HCT116 (cell line): ENCODE data around the gene IDS. TPM values are rescaled to one million over a fixed set of nuclear protein-coding genes. Genes with fewer than 3 reads are reported as not detected.

Experiments used
- ATAC-seq: fragments of 200-7000 bp; cut with Tn5 transposase; 2 replicates; pipeline ENCODE4 v1.9.1; 2020; ENCODE audit warnings: mild to moderate bottlenecking, moderate library complexity
- BruUV-seq: library from RNA; stranded (reverse); fragments of 400-500 nt; replicated peaks from 2 replicates; lab custom pipeline; 2021; lab: Mats Ljungman, UMichigan
- CTCF ChIA-PET: fragments of 300-600 bp; sonication (Branson Sonifier 250); formaldehyde crosslinking; loops from one replicate; lab custom pipeline; 2021; ENCODE audit warnings: antibody characterized with exemption; lab: Charles Lee
- POLR2A ChIA-PET: fragments of 300-600, 350-600 bp; sonication (Branson Sonifier 250); formaldehyde crosslinking; loops from one replicate; lab custom pipeline; 2021; ENCODE audit warnings: antibody characterized with exemption; lab: Charles Lee
- RAD21 ChIA-PET, 2 experiments: fragments of 300-600 bp; sonication (Branson Sonifier 250); formaldehyde crosslinking; loops; one replicate each; lab custom pipeline; 2023; ENCODE audit warnings: low total read pairs in 2 of 2; ENCODE audit not compliant: uncharacterized antibody in 2 of 2, unreplicated experiment in 2 of 2, low non-redundant PET in 1 of 2; lab: Charles Lee
- DNase-seq: peaks from one replicate; pipeline ENCODE4 v3.0.0-alpha.2; 2010; ENCODE audit warnings: low read depth, low spot score
- H2AFZ ChIP-seq: fragments of 200-600 bp; shearing (Covaris generic), sonication (generic); 2 replicates; pipeline ENCODE4 v1.6.1; 2017; ENCODE audit warnings: low read depth, mixed run types, mixed read lengths, antibody characterized with exemption, low read length; ENCODE audit not compliant: poor library complexity, severe bottlenecking
- H3K27ac ChIP-seq: 2 replicates; pipeline ENCODE4 v1.5.1; 2012; ENCODE audit warnings: low read depth, low read length
- H3K27me3 ChIP-seq: fragments of 200-600 bp; sonication (generic); 2 replicates; pipeline ENCODE4 v1.6.1; 2016; ENCODE audit warnings: mixed run types, low read length, mixed read lengths; ENCODE audit not compliant: insufficient read depth
- H3K36me3 ChIP-seq, 2 experiments: fragments of 200-500 bp in 1 of 2; fragments of 200-600 bp in 1 of 2; sonication (Bioruptor generic) in 1 of 2; sonication (generic) in 1 of 2; 2 replicates each; pipeline versions ENCODE4 v1.5.1 to v1.6.1; 2014 to 2016; ENCODE audit warnings: low read length in 2 of 2, inconsistent platforms in 1 of 2, mixed read lengths in 1 of 2, mixed run types in 1 of 2; ENCODE audit not compliant: insufficient read depth in 2 of 2, control insufficient read depth in 1 of 2
- H3K4me1 ChIP-seq, 2 experiments: fragments of 200-600 bp in 1 of 2; sonication (generic) in 1 of 2; 2 replicates each; pipeline versions ENCODE4 v1.5.1 to v1.6.1; 2012 to 2017; ENCODE audit warnings: low read length in 2 of 2, inconsistent platforms in 1 of 2, mild to moderate bottlenecking in 1 of 2, mixed read lengths in 1 of 2, mixed run types in 1 of 2, moderate library complexity in 1 of 2; ENCODE audit not compliant: insufficient read depth in 2 of 2, control insufficient read depth in 1 of 2
- H3K4me2 ChIP-seq: fragments of 200-600 bp; sonication (generic); 2 replicates; pipeline ENCODE4 v1.6.1; 2017; ENCODE audit warnings: mixed run types, low read length, mixed read lengths
- H3K4me3 ChIP-seq, 2 experiments: fragments of 200-600 bp in 1 of 2; sonication (generic) in 1 of 2; replicated peaks in 1 of 2; 2 replicates each; pipeline ENCODE4 v1.5.1; 2011 to 2016; ENCODE audit warnings: low read length in 2 of 2, control low read depth in 1 of 2, low read depth in 1 of 2, mild to moderate bottlenecking in 1 of 2, mixed read lengths in 1 of 2, mixed run types in 1 of 2
- H3K79me2 ChIP-seq: fragments of 200-600 bp; sonication (generic); 2 replicates; pipeline ENCODE4 v1.6.1; 2017; ENCODE audit warnings: mild to moderate bottlenecking, mixed run types, low read length, moderate library complexity, mixed read lengths; ENCODE audit not compliant: insufficient read depth
- H3K9ac ChIP-seq: fragments of 200-600 bp; sonication (generic); 2 replicates; pipeline ENCODE4 v1.6.1; 2016; ENCODE audit warnings: low read length, mixed read lengths
- H3K9me2 ChIP-seq: fragments of 200-600 bp; sonication (generic), shearing (Covaris generic); 2 replicates; pipeline ENCODE4 v1.6.1; 2017; ENCODE audit warnings: mixed run types, mild to moderate bottlenecking, moderate library complexity; ENCODE audit not compliant: insufficient read depth
- H3K9me3 ChIP-seq, 2 experiments: fragments of 200-500 bp in 1 of 2; fragments of 200-600 bp in 1 of 2; sonication (Bioruptor generic) in 1 of 2; sonication (generic) in 1 of 2; 2 replicates each; pipeline ENCODE4 v1.6.1; 2014 to 2017; ENCODE audit warnings: low read length in 2 of 2, mixed read lengths in 2 of 2, inconsistent platforms in 1 of 2, low read depth in 1 of 2, mild to moderate bottlenecking in 1 of 2, mixed run types in 1 of 2, moderate library complexity in 1 of 2; ENCODE audit not compliant: control insufficient read depth in 1 of 2, insufficient read depth in 1 of 2
- H4K20me1 ChIP-seq: fragments of 200-600 bp; sonication (generic), shearing (Covaris generic); 2 replicates; pipeline ENCODE4 v1.6.1; 2017; ENCODE audit warnings: mixed run types, mild to moderate bottlenecking, moderate library complexity; ENCODE audit not compliant: insufficient read depth
- ATF3 ChIP-seq: IDR thresholded peaks from 2 replicates; pipeline ENCODE4 v1.6.1; 2012
- CEBPB ChIP-seq: IDR thresholded peaks from 2 replicates; pipeline ENCODE4 v1.6.1; 2012; ENCODE audit warnings: low read depth
- CTCF ChIP-seq, 3 experiments: fragments of 200-600 bp in 1 of 3; sonication (generic) in 1 of 3; IDR thresholded peaks in 2 of 3; conservative IDR thresholded peaks in 1 of 3; 2 replicates each; pipeline ENCODE4 v1.5.1; 2012 to 2017; ENCODE audit warnings: low read depth in 2 of 3, low read length in 2 of 3, antibody characterized with exemption in 1 of 3, borderline replicate concordance in 1 of 3, control low read depth in 1 of 3, mild to moderate bottlenecking in 1 of 3, mixed read lengths in 1 of 3, mixed run types in 1 of 3, moderate library complexity in 1 of 3; ENCODE audit not compliant: insufficient read depth in 1 of 3
- EGR1 ChIP-seq: IDR thresholded peaks from 2 replicates; pipeline ENCODE4 v1.6.1; 2012; ENCODE audit warnings: low read depth
- ELF1 ChIP-seq: IDR thresholded peaks from 2 replicates; pipeline ENCODE4 v1.6.1; 2012; ENCODE audit warnings: low read depth, borderline replicate concordance
- EZH2phosphoT487 ChIP-seq: fragments of 200-600 bp; IDR thresholded peaks from 2 replicates; pipeline ENCODE4 v1.6.1; 2018; ENCODE audit warnings: antibody characterized with exemption, borderline replicate concordance
- FOSL1 ChIP-seq: IDR thresholded peaks from 2 replicates; pipeline ENCODE4 v1.6.1; 2012; ENCODE audit warnings: low read depth
- JUND ChIP-seq: IDR thresholded peaks from 2 replicates; pipeline ENCODE4 v1.6.1; 2012
- MAX ChIP-seq: IDR thresholded peaks from 2 replicates; pipeline ENCODE4 v1.6.1; 2012
- POLR2A ChIP-seq: IDR thresholded peaks from 2 replicates; pipeline ENCODE4 v1.7.0; 2011; ENCODE audit warnings: borderline replicate concordance; ENCODE audit not compliant: insufficient read depth, insufficient read length; ENCODE audit errors: extremely low read depth
- POLR2AphosphoS5 ChIP-seq: IDR thresholded peaks from 2 replicates; pipeline ENCODE4 v1.6.1; 2011; ENCODE audit warnings: mild to moderate bottlenecking, low read depth, low read length, moderate library complexity
- SP1 ChIP-seq: IDR thresholded peaks from 2 replicates; pipeline ENCODE4 v1.6.1; 2012; ENCODE audit warnings: low read depth
- SRF ChIP-seq: IDR thresholded peaks from 2 replicates; pipeline ENCODE4 v1.6.1; 2012; ENCODE audit warnings: low read depth
- TCF7L2 ChIP-seq: IDR thresholded peaks from 2 replicates; pipeline ENCODE4 v1.7.0; 2011; ENCODE audit warnings: borderline replicate concordance, inconsistent platforms; ENCODE audit not compliant: insufficient read depth, insufficient read length; ENCODE audit errors: extremely low read depth
- YY1 ChIP-seq: IDR thresholded peaks from 2 replicates; pipeline ENCODE4 v1.6.1; 2011; ENCODE audit warnings: low read length, low read depth, moderate library complexity, mild to moderate bottlenecking; ENCODE audit not compliant: insufficient replicate concordance; ENCODE audit errors: extremely low read depth
- ZBTB33 ChIP-seq: IDR thresholded peaks from 2 replicates; pipeline ENCODE4 v1.6.1; 2011; ENCODE audit warnings: mild to moderate bottlenecking, low read length, moderate library complexity; ENCODE audit not compliant: insufficient replicate concordance; ENCODE audit errors: extremely low read depth
- ZFX ChIP-seq: fragments of 450-650 bp; IDR thresholded peaks from 2 replicates; pipeline ENCODE4 v1.6.1; 2017
- ZNF274 ChIP-seq: fragments of 200-500 bp; sonication (Bioruptor generic); IDR thresholded peaks from 2 replicates; pipeline ENCODE4 v1.6.1; 2014; ENCODE audit warnings: mild to moderate bottlenecking, low read depth, low read length, inconsistent platforms
- intact Hi-C: fragments of 100-400 bp; cut with micrococcal nuclease; formaldehyde crosslinking; loops from 2 replicates; pipeline ENCODE4 v1.10.0; 2022
- total RNA-seq: library from RNA; stranded (reverse); gene quantifications from one replicate; pipeline ENCODE4 v1.2.1, GENCODE V29; 2021; ENCODE audit not compliant: unreplicated experiment

The IDS gene
- total RNA-seq, 1 experiment from 2014 or later, result 42.0 TPM

GRCh38 chrX:149498767-149499166 lies 6.3 kb downstream of the IDS start:
- H3K4me1 ChIP-seq, result peaks cover 10 to 29% of the 10 kb centered on the region in 2 experiments
- H3K9ac ChIP-seq, result no peak overlapping the region
- intact Hi-C loops, result no loop called here
- H3K9me3 ChIP-seq, result no peaks in the 10 kb centered on the region
- H3K36me3 ChIP-seq, result peaks cover 2 to 7% of the 10 kb centered on the region in 2 experiments; a peak in 2 of 4 replicates
- ATAC-seq, result no peak
- no peak for TF ChIP-seq EGR1
- H3K27me3 ChIP-seq, result no peaks in the 10 kb centered on the region
- no peaks in the 10 kb centered on the region for H4K20me1 ChIP-seq
- no peaks in the 10 kb centered on the region for H3K79me2 ChIP-seq
- POLR2A ChIA-PET, result interaction anchor here (0.7 kb wide), 1 partner anchor 41 kb away, joined by 3 read pairs; no protein-coding TSS in a partner anchor
- DNase-seq, result no peak
- CTCF ChIA-PET, result no interaction called here
- no TSS peak for BruUV-seq
- no peak overlapping the region for H2AFZ ChIP-seq
- RAD21 ChIA-PET, result no interaction called here
- no peak overlapping the region for H3K4me3 ChIP-seq
- no peak overlapping the region for H3K4me2 ChIP-seq
- no peak overlapping the region for H3K27ac ChIP-seq
- no peaks in the 10 kb centered on the region for H3K9me2 ChIP-seq

- Histone ChIP-seq H3K9ac (no peak overlapping the region), H2AFZ (no peak overlapping the region), H3K36me3 (peaks cover 2 to 7% of the 10 kb centered on the region in 2 experiments; a peak in 2 of 4 replicates), H3K9me3 (no peaks in the 10 kb centered on the region), H3K4me3 (no peak overlapping the region), H3K4me1 (peaks cover 10 to 30% of the 10 kb centered on the region in 2 experiments), H4K20me1 (no peaks in the 10 kb centered on the region), H3K79me2 (no peaks in the 10 kb centered on the region), H3K27me3 (no peaks in the 10 kb centered on the region), H3K27ac (no peak overlapping the region), H3K9me2 (no peaks in the 10 kb centered on the region), H3K4me2 (no peak overlapping the region)
- ChIA-PET RAD21 (no interaction called here), CTCF (no interaction called here), POLR2A (no interaction called here)
- ATAC-seq (no peak), DNase-seq (no peak)
- BruUV-seq, result no TSS peak
- intact Hi-C loops, result no loop called here
- no peak for TF ChIP-seq ZFX
- no peak for TF ChIP-seq CEBPB
- no peak for TF ChIP-seq MAX
- TF ChIP-seq POLR2AphosphoS5, result no peak
- no peak for TF ChIP-seq JUND
- no peak for TF ChIP-seq YY1
- TF ChIP-seq EZH2phosphoT487, result no peak
- no peak for TF ChIP-seq ZBTB33
- no peak for TF ChIP-seq ELF1
- no peak for TF ChIP-seq FOSL1
- no peak for TF ChIP-seq SRF
- no peak for TF ChIP-seq ZNF274
- TF ChIP-seq TCF7L2, result no peak
- no peak for TF ChIP-seq SP1
- TF ChIP-seq ATF3, result no peak
- no peak for TF ChIP-seq EGR1
- no peak for TF ChIP-seq CTCF (IDR thresholded peaks at IDR 0.05 in 2 of 3, conservative IDR thresholded peaks at IDR 0.05 in 1 of 3; ENCODE audit: borderline replicate concordance in 1 of 3, insufficient read depth in 1 of 3, low read depth in 2 of 3, low read length in 2 of 3)
- TF ChIP-seq POLR2A, result no peak
Measured at GRCh38 chrX:149497626-149498025, 7.5 kb downstream of the IDS start.
